ENCODE results near the gene LRP4.

Gene LRP4

DNA sequence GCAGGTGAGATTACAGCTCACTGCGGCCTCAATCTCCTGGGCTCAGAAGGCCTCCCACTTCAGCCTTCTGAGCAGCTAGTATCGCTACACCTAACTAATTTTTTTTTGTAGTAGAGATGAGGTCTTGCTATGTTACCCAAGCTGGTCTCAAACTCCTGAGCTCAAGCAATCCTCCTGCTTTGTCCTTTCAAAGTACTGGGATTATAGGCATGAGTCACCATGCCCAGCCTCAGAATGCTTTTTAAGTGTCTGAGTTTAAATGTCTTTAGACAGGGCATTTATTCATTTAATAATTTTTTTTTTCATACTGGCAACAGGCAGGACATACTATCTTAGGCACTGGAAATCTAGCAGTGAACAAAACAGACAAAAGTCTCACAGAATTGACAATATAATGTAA lies 27.7 kb downstream of the LRP4 start:
- no peak for DNase-seq

DNA sequence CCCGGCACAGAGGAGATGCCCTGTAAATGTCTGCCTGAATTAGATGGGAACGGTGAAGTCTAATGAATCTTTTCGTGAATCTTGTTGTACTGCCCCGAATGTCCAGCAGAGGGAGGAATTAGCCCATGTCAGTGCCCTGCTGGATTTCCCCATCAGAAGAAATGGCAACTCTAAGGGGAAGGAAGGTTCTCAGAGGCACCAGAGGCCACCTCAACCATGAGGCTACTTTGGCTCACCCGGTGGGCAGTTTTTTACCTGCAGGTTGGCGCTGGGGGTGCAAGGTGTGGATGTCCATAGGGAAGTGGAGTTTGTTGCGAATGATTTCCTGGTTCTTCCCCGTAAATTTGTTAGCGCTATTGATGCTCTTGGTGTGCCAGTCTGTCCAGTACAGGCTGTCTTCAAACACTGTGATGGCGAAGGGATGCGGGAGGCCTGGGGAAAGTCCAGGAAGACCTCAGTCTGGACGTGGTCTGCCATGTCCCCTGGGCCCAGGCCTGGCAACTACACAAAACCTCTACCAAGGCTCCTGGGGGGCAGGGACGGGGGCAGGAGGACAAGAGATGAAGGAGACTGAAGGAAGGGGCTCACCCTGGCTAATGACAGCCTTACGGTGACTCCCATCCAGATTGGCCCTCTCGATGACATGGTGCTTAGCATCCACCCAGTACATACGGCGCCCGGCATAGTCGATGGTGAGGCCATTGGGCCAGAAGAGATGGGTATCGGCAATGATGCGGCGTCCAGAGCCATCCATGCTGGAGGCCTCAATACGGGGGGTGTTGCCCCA lies 28.5 kb downstream of the LRP4 start:
- peak; percentile 76 for DNase-seq

DNA sequence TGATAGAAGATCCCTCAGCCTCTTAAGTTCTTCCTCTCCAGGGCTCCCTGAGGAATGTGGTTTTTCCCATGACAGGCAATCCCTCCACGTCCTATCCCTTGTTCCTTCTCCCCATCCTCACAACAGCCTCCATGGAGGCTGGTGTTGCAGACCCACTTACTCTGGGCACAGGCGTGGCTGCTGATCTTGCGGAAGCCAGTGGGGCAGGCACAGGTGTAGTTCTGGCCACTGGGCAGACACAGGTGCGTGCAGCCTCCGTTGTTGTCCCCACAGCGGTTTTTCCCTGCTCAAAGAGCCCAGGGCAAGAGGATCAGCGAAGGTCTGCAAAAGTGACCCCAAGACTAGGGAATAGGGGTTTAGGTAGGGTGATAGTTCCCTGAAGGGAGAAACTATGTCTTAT lies 29.1 kb downstream of the LRP4 start:
- no peak for DNase-seq

DNA sequence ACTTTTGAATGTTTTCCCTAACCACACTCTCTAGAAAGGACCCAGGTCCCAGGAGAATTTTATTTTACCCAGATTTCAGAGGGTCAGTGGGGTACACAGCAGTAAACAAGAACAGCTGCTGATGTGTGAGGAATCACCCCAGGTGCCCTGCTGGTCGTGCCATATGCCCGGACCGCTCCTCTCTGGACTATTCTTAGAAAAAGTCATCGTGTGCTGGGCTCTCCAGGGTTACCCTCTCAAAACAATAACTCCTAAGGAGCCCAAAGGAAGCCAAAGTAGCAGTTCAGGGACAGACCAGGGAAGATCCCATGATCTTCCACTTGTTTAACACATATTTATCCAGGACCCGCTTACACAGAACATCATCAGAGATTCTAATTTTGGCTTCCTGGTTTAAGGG lies 29.7 kb downstream of the LRP4 start:
- no peak for DNase-seq

DNA sequence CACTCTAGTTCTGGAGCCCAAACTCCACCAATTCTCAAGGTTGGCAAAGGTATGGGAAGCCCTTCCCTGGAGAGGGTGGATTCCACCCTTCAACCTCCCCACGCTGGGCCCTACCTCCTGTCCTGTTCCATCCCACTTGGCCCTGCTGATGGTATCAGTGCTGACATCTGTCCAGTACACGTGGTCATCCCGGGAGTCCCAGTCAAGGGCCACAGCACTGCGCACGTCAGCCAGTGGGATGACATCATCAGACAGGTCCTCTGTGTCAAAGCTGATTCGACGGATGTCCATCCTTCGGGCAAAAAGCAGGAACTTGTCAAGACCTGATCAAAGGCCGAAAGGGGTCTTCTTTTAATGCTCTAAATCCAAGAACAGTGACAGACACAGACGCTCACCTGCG lies 32.1 kb downstream of the LRP4 start:
- no peak for DNase-seq

DNA sequence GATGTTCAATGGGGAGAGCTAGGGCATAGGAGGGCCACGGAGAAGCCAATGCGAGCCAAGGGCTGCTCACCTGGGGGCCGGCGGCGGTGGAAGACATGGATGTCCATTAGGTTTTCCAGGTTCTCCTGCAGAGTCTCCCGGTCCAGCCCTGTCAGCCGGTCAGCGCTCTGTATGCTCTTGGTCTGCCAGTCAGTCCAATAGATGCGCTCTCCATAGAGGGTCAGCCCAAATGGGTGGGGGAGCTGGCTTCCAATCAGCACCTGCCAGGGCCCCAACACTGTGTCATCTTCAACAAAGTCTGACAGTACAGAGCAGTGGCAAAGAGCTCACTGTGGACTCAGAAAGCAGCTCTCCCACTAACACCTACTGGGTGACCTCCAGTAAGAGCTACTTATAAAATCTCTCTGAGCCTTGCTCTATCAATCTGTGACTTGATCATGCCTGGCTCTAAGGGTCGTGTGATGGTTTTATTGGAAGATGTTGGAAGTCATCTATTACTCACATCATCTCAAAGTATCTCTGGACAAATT lies 39.2 kb downstream of the LRP4 start:
- no peak for DNase-seq

DNA sequence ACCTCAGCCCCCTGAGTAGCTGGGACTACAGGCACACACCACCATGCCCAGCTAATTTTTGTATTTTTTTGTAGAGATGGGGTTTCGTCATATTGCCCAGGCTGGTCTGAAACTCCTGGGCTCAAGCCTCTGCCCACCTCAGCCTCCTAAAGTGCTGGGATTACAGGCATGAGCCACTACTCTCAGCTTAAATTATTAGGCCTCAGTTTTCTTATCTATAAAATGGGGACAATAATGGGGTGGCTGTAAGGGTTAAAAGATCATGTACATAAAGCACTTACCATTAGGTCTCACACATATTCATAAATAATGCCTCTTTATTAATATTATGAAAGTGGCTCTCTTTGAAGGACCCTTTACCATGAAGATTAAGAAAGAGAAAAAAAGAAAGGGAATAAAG lies 40.8 kb downstream of the LRP4 start:
- no peak for DNase-seq

DNA sequence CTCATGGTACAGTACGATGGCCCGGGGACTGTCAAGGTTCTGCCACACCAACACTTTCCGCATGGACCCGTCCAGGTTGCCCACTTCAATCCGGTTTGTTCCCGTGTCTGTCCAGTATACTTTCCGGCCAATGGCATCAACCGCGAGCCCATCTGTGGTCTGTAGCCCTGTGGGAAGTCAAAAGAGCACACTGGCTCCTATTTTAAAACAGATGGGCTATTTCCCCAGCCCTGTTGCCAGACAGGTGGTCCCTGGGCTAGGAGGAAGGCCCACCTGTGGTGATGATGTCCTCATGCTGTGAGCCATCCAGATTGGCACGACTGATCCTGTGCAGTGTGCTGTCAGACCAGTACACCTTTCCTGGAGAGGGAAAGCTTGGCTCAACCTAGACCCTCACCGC lies 41.9 kb downstream of the LRP4 start:
- no peak for DNase-seq

DNA sequence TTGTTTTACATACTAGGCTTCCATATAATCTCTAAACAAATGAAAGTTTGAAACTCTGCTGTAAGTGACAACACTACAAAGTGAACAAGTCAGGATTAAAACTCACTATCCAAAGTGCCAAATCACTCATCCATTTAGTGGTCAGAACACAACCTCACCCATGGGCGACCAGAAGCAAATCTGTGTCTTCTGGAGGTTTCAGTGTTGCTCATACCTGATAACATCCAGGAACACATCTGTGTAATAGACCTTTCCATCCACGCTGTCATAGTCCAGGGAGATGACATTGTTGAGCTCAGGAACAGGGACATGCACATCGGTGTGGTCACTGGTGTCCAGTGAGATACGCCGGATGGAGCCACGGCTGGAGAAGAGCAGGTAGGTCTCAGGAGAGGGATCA lies 43.8 kb downstream of the LRP4 start:
- DNase-seq = no peak

DNA sequence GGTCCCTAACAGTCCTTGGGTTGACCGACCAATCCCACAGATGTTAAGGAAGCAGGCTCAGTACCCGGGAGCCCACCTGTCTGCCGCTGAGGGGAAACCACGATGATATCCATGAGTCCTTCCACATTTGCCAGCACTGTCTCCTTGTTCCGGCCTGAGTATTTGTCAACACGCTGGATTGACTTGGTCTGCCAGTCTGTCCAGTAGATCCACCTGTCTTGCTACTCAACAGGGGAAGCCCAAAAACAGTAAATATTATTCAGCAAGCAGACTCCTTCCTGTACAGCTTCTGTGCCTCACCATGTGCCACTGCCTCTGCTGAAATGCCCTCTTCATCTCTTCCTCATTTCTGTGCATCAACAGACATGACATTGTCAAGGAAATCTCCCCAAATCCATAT lies 49.4 kb downstream of the LRP4 start:
- DNase-seq = no peak

DNA sequence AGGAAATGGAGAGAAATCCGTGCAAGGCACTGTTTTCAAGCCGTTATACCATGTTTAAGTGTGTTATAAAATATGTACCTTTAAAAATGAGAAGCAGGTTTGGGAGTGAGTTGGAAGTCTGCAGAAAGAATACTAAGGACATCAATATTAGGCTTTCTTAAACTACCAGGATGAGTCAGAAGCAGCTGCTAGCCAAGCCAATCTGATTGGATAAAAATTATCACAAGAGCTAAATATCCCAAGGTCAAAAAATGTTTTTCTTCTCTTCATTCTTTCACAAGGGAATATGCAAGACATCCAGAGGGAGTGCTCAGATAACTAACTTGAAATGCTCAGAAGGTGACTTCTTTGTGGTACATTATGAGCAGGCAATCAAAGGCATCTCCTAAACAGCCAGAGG lies 53.0 kb downstream of the LRP4 start:
- DNase-seq = no peak

DNA sequence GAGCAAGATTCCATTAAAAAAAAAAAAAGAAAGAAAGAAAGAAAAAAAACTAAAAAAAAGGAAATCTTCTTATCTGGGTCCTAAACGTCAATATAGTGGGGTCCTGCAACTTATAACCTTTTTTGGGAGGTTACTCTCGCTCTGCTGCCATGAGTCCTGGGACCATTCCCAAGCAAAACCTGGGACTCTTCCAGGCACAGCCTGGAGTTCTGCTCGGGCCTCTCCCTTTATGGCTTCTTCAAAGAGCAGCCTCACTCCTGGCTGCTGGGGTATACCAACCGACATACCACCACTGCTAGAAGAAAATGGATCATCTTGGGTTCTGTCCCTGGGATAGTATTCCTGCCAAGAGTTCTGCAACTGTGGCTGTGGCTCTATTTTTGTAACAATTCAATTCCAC lies 58.1 kb downstream of the LRP4 start:
- no peak for DNase-seq

DNA sequence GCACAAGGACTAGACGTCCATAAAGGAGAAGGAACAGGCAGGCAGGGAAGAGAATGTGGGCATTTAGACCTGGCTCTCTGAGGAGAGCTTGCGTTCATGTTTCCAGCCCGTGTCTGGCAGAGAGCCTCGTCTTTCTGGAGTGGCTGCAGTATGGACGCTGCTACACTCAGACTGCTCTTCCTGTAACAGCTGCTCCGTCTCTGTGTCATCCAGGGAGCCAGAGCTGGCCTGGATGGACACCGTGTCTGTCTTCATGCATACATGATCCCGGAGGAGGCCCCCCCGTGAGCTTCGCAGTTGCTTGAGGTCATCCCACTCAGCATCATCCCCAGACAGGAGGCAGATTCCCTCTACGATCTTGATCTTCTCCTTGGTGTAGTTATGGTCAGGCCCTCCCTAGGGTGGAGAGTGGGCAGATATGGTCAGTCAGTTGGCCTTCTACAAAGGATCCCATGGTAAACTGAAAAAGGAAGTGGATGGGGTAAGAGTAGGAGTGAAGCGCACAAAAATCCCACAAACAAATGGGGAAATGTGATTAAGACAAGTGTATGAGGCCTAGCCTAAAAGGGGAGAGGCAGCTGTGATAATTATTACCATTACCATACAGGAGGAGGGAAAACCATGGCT lies 59.3 kb downstream of the LRP4 start:
- DNase-seq = no peak

DNA sequence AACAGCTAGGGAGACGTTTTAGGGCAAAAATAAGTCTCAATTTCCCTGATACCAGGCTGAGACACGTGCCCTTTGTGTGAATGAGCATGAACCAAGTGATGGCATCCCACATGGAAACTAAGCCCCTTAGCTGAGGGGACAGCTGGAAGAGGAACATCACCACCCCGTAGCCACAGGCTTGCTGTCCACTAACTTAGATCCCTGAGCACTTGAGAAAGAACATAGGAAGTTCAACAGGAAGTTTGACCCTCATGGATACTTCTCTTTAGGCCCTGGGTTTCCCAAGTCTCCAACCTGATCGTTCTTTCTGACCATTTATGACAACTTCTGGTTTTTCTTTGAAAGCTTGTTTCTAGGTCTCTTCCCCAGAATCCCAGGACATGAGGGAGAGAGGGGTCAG lies 60.7 kb downstream of the LRP4 start:
- no peak for DNase-seq

DNA sequence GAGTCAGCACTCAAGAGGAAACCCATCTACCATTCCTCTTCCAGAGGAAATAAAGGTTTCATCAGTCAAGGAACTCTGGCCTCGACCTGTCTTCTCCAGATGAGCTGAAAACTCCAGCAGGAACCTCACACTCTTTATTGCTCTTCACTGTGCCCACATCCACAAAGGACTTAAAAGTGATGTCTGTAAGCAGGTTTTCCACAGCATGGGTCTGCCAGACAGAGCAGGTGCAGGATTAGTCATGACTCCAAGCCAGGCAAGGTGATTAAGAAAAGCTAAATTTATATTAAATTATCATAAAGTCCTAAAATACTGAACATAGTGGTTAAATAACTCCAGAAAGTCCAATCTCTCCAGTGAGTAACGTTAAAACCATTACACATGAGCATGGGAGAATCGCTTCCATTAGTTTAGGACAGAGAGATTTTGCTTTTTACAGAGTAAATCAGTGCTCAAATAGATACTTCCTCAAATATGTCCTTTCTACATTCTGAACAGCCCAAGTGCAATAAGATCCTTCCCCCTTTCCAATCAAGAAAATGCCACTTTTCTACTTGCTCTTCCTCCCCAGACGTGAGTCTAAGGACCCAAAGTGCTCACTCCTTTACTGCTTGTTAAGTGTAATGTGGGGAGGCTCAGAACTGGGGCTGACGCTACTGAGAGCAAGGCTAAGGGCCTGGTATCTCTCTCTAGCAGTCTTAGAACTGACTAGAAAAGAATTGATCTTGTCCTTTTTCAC lies 61.6 kb downstream of the LRP4 start:
- no peak for DNase-seq

DNA sequence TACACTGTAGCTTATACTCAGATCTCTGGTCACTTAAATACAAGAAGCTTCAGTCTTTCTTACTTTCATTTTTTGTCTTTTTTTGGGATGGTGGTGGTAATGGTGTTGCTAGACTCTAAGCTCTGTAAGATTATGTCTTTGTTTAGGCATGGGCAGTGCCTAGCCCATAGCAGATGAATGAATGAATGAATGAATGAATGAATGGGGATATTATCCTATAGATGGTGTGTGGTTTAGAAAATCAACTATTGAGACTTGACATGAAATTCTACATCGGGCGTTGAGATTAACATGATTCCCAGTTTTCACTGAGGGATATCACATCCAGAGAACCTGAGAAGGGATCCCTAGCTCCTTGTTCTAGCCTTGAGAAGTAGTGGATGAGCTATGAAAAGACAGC lies 62.5 kb downstream of the LRP4 start:
- no peak for DNase-seq

DNA sequence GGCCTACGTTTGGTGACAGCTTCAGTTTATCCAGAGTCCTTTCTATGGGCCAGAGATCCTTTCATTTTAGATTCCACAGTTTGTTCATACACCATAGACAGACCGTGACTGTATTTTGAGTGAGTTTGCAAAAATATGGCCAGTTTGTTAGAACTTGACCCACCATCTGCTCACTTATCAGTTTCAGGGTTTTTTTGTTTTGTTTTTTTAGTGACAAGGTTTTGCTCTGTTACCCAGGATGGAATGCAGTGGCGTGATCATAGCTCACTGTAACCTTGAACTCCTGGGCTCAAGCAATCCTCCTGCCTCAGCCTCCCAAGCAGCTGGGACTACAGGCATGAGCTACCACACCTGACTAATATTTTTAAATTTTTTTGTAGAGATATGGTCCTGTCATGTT lies 63.2 kb downstream of the LRP4 start:
- no peak for DNase-seq

DNA sequence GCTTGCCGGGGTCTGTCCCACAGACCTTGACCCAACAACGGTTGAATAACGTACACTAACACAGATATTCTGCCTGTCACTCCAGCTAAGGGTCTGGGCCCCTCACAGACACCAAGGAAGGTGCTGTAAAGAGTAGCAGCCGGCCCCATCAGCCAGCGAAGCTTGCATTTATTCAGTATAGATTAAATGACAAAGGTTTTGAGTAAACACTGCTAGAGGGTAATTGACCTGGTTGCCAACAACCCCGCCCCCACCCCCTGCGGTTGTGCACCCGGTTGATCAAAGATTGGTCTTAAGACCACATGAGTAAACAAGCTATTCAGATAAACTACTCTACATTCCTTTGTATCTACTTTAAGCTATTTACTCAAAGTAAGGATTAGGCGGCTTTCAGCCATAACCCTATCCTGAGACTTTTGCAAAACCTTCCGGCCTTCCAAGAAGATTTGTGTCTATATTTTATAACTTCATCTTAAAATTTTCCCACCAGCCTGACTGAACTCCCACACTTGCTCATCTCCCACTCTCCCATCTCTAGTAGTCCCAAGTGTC lies 67.4 kb downstream of the LRP4 start:
- no peak for DNase-seq

DNA sequence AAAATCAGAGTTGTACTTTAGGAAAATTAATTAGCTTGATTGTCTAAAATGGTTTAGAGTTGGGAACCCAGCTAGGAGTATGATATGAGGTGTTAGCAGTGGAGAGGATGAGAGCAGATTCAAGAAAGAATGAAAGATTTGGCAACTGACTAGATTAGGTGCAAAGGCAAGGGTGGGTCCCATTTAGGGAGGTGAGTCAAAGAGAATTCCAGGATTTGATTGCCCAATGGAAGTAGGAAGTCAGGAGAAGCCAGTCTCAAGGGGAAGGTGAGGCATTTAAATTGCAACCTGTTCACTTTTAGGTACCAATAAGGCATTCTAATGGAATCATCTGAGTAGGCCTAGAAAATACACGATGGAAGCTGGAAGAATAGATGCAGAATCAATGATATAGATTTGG lies 68.7 kb downstream of the LRP4 start:
- DNase-seq = no peak

DNA sequence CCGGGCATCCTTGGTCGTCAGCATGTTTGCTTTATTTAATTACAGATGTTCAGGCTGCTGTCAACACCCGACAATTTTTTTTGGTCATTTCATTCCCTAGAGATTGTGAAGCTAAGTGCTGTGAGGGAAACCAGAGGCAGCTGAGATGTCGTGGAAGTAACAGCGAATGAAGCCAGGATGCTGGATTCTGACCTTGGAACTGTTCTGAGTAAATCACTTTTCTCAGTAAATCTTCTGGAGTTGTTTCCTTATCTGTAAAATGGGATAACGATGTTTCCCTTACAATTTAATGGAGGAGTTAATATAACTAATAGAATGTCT lies 71.9 kb downstream of the LRP4 start:
- DNase-seq = no peak

DNA sequence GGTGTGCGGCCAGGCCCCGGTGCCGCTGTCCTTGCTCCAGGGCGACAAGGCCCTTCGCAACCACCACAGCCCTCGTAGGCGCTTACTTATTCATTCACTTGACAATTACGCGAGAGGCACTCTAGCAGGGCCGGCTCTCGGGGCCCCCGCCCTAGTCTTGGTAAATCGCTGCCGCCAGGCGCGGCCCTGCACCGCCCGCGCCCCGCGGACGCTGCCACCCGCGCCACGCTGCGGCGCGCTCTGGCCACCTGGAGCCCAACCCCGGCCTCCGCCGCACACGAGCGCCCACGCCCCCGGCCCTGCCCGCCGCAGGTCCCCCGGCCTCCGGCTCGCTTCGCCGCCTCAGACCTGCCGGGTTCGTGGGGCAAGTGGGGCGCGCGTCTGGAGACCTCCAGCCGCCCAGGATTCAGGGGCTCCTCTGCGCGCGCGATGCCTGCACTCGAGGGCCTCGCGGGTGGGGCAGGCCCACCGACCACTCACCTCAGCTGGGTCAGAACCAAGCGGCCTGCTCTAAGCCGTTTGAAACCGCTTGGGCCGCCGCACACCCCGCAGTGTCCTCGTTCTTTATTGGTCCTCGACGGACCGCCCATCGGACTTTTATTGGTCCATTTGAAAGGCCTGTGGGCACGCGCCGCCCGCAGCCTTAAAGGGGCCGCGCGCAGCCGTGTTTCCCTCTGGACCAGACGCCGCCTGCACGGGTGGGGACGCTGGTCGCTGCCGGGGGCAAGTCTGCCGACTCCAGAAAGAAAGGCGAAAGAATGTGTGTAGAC lies 72.4 kb downstream of the LRP4 start, which contains the start of gene CKAP5:
Gene CKAP5, minus strand, starts transcription at position 541 of the 770 bp plus-strand sequence. CDS start 25,049 bp downstream, outside the sequence.
- DNase-seq = peak; percentile 92

DNA sequence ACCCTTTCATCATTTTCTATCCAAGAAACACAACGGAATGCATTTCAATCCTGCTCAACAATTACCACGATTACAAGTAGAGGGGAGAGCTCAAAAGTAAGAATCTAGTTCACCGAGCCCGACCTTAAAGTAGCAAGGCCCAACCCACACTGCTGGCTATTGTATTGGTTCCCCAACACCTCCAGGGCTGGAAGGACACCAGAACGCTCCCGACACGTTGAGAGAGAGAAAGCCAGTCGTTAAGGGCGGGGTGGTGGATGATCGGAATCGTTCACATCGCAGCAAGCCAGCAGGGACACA lies 73.0 kb downstream of the LRP4 start:
- no peak for DNase-seq

DNA sequence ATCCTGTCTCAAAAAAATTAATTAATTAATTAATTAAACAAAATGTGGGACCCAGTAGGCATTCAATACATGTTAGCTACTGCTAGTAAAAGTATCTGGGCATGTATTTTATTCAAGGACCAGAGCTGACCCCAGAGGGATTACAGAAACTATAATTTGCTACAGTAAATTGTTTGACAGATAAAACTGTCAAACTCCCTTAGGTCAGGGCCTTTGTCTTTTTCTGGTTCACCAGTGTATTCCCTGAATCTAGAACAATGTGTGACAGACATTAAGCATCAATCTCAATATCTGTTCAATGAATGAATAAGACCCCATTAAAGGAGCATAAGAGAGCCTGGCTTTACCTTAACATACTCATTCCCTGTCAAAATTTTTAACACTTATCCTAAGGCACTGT lies 78.2 kb downstream of the LRP4 start:
- DNase-seq = no peak
